ENCODE results near the gene DOK4. TPM values are rescaled to one million over a fixed set of nuclear protein-coding genes. Genes with fewer than 3 reads are reported as not detected.

The DOK4 gene
- total RNA-seq, 4 donors from 2014 or later, result 5.9 to 36.3 (median 12.9) TPM

GRCh38 chr16:57507136-57508034 is 21.1 kb upstream of the DOK4 start:
- DNase-seq (ENCODE audit: low spot score), result no peak
- ATAC-seq (ENCODE audit: low FRiP score), result no peak
- TF ChIP-seq CTCF (IDR thresholded peaks at IDR 0.05), result no peak

GRCh38 chr16:57505169-57505568 is 18.9 kb upstream of the DOK4 start:
- DNase-seq (ENCODE audit: low spot score), result no peak

GRCh38 chr16:57504491-57504890 is 18.2 kb upstream of the DOK4 start:
- TF ChIP-seq CTCF (IDR thresholded peaks at IDR 0.05), result no peak
- DNase-seq (ENCODE audit: low spot score) (no peak), ATAC-seq (ENCODE audit: low FRiP score) (no peak)

More at GRCh38 chr16:57505169-57505568, 18.9 kb upstream of the DOK4 start:
- TF ChIP-seq CTCF (IDR thresholded peaks at IDR 0.05), result no peak
- ATAC-seq (ENCODE audit: low FRiP score), result no peak

- no peak for DNase-seq (ENCODE audit: low spot score)
Observed at GRCh38 chr16:57504001-57504400, 17.7 kb upstream of the DOK4 start.

GRCh38 chr16:57503366-57503765 is 17.1 kb upstream of the DOK4 start:
- TF ChIP-seq CTCF (IDR thresholded peaks at IDR 0.05), result no peak
- DNase-seq (ENCODE audit: low spot score) (no peak), ATAC-seq (ENCODE audit: low FRiP score) (peak; percentile 52)

More at GRCh38 chr16:57504001-57504400, 17.7 kb upstream of the DOK4 start:
- no peak for TF ChIP-seq CTCF (IDR thresholded peaks at IDR 0.05)
- no peak for ATAC-seq (ENCODE audit: low FRiP score)

GRCh38 chr16:57502048-57502775 is 15.9 kb upstream of the DOK4 start:
- TF ChIP-seq CTCF (IDR thresholded peaks at IDR 0.05), result no peak
- ATAC-seq (ENCODE audit: low FRiP score) (no peak), DNase-seq (ENCODE audit: low spot score) (no peak)
